ENCODE measurements around the gene CASP8AP2.

DNA sequence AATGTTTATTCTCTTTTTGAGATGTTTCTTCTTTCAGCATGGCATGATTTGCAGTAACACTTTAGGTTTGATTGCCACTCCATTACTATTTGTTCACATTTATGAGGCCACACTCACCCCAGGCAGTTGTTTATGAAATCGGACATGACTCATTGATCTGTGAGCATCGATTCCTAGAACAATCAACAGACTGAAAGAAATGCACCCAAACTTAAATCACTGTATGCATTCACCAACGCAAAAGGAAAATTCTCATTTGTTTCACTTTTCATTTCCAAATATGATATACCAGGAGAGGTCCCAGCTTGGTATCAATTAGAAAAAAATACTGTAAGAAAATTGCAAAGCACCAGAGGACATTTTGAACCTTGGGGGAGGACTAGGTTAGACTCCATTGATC, 59.2 kb downstream of the CASP8AP2 start:
- TF ChIP-seq PRDM10 (IDR thresholded peaks at IDR 0.05; ENCODE audit: partially characterized antibody) (no peak), RBM14 (IDR thresholded peaks at IDR 0.05; ENCODE audit: borderline replicate concordance, insufficient read depth, low read depth, low read length) (no peak), DDX20 (tag; IDR thresholded peaks at IDR 0.05; ENCODE audit: low read depth) (no peak), EP300 (IDR thresholded peaks at IDR 0.05; ENCODE audit: low read length) (no peak), ZNF354B (CRISPR knock-in tag; IDR thresholded peaks at IDR 0.05) (no peak), TAF1 (IDR thresholded peaks at IDR 0.05; ENCODE audit: control insufficient read depth, extremely low read depth, insufficient read depth, low read length, severe bottlenecking) (no peak), GABPA (tag; conservative IDR thresholded peaks at IDR 0.05; ENCODE audit: low read depth) (no peak)
- TF ChIP-seq, protein P1, sequence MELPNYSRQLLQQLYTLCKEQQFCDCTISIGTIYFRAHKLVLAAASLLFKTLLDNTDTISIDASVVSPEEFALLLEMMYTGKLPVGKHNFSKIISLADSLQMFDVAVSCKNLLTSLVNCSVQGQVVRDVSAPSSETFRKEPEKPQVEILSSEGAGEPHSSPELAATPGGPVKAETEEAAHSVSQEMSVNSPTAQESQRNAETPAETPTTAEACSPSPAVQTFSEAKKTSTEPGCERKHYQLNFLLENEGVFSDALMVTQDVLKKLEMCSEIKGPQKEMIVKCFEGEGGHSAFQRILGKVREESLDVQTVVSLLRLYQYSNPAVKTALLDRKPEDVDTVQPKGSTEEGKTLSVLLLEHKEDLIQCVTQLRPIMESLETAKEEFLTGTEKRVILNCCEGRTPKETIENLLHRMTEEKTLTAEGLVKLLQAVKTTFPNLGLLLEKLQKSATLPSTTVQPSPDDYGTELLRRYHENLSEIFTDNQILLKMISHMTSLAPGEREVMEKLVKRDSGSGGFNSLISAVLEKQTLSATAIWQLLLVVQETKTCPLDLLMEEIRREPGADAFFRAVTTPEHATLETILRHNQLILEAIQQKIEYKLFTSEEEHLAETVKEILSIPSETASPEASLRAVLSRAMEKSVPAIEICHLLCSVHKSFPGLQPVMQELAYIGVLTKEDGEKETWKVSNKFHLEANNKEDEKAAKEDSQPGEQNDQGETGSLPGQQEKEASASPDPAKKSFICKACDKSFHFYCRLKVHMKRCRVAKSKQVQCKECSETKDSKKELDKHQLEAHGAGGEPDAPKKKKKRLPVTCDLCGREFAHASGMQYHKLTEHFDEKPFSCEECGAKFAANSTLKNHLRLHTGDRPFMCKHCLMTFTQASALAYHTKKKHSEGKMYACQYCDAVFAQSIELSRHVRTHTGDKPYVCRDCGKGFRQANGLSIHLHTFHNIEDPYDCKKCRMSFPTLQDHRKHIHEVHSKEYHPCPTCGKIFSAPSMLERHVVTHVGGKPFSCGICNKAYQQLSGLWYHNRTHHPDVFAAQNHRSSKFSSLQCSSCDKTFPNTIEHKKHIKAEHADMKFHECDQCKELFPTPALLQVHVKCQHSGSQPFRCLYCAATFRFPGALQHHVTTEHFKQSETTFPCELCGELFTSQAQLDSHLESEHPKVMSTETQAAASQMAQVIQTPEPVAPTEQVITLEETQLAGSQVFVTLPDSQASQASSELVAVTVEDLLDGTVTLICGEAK (IDR thresholded peaks at IDR 0.05), result no peak
- TF ChIP-seq, protein P1 (CRISPR knock-in tag; IDR thresholded peaks at IDR 0.05), result no peak
- TF ChIP-seq, protein P2, sequence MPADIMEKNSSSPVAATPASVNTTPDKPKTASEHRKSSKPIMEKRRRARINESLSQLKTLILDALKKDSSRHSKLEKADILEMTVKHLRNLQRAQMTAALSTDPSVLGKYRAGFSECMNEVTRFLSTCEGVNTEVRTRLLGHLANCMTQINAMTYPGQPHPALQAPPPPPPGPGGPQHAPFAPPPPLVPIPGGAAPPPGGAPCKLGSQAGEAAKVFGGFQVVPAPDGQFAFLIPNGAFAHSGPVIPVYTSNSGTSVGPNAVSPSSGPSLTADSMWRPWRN (IDR thresholded peaks at IDR 0.05; ENCODE audit: low read depth), result no peak
- TF ChIP-seq, protein P3, sequence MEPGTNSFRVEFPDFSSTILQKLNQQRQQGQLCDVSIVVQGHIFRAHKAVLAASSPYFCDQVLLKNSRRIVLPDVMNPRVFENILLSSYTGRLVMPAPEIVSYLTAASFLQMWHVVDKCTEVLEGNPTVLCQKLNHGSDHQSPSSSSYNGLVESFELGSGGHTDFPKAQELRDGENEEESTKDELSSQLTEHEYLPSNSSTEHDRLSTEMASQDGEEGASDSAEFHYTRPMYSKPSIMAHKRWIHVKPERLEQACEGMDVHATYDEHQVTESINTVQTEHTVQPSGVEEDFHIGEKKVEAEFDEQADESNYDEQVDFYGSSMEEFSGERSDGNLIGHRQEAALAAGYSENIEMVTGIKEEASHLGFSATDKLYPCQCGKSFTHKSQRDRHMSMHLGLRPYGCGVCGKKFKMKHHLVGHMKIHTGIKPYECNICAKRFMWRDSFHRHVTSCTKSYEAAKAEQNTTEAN (CRISPR knock-in tag; IDR thresholded peaks at IDR 0.05), result no peak

All from K562 (cell line).